Neutrophil (primary cell): ENCODE data around the gene PSMB4.

Source experiments
- H3K27ac ChIP-seq: fragments of 200-600 bp; sonication (generic); 2 replicates; pipeline ENCODE4 v1.5.1; 2016; ENCODE audit warnings: mild to moderate bottlenecking, moderate library complexity
- H3K27me3 ChIP-seq: fragments of 200-600 bp; sonication (generic); 2 replicates; pipeline ENCODE4 v1.6.0; 2016; ENCODE audit warnings: mild to moderate bottlenecking
- H3K36me3 ChIP-seq: fragments of 200-600 bp; sonication (generic); 2 replicates; pipeline ENCODE4 v1.5.1; 2017
- H3K4me1 ChIP-seq, 2 experiments: fragments of 200-600 bp in 1 of 2; sonication (generic) in 1 of 2; 1 replicate in 1 of 2; 2 replicates in 1 of 2; pipeline versions ENCODE4 v1.5.1 to v1.6.1; 2013 to 2016; ENCODE audit warnings: low read depth in 1 of 2, low read length in 1 of 2, mild to moderate bottlenecking in 1 of 2, moderate library complexity in 1 of 2; ENCODE audit not compliant: control insufficient read depth in 1 of 2, insufficient read depth in 1 of 2
- H3K4me3 ChIP-seq, 2 experiments: fragments of 200-600 bp in 1 of 2; sonication (generic) in 1 of 2; 1 replicate in 1 of 2; 2 replicates in 1 of 2; pipeline ENCODE4 v1.5.1; 2013 to 2016; ENCODE audit warnings: low read depth in 1 of 2, low read length in 1 of 2, mild to moderate bottlenecking in 1 of 2, moderate library complexity in 1 of 2
- H3K9me3 ChIP-seq: fragments of 200-600 bp; sonication (generic); 2 replicates; pipeline ENCODE4 v1.5.1; 2016
- CTCF ChIP-seq: fragments of 200-600 bp; sonication (generic); IDR thresholded peaks from 2 replicates; pipeline ENCODE4 v1.5.1; 2016; ENCODE audit warnings: antibody characterized with exemption

The PSMB4 gene

DNA sequence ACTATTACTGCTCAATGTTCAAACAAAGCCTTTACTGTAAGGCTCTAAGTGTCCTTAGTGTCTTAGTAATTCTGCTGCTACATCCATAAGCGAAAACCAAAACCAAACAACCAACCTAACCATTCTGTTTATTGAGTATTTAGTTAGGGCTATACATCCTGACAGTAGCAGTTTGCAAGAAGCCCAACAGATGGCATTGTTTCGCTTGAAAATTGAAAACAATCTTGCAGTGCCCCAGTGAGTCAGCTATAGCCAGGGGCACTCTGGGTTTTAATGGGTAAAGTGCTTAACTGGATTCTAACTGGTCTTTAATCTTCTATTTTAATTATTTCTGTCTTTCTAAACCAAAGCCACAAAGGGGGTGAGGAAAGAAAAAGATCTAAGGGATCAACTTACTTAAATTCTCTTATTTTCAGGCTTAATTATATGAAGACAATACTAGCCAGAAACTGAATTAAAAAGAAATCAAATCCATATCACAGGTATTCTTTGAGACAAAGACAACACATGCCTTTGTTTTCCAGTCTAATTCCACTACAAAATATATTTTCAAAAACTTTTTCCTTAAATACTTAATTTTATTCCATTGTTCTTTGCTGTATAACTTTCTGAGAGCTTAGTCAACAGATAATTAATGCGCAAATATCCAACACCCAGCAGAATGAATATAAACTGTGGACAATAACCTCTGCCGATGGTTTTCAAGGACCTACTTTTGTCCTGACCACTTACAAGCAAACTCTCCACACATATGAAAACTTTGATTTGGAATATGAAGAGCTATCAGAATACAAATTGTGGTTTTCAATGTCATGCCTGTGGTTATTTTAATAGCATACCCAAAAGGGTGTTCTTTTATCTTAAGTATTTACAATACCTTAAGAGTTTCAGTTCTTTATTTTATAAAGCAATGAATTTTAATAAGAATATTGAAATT lies 44.7 kb downstream of the PSMB4 start:
- Histone ChIP-seq H3K4me3 (no peak overlapping the region), H3K4me1 (no peaks in the 10 kb centered on the region)
- TF ChIP-seq CTCF, result peak; percentile 62

DNA sequence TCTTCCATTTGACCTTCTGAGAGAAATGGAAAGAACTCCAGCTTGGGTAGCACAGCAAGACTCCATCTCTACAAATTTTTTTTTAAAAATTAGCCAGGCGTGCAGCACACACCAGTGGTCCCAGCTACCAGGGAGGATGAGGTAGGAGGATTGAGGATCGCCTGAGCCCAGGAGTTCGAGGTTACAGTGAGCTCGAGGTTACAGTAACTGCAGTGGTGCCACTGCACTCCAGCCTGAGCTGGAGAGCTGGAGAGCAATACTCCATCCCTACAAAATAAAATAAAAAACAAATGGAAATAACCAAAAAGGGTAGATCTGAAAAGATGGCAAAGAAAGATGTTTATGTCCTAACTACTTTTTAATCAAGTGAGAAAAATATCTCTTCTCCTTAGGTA lies 45.4 kb downstream of the PSMB4 start:
- peaks cover 23% of the 10 kb centered on the region for H3K36me3 ChIP-seq
- H3K27ac ChIP-seq, result no peak overlapping the region
- TF ChIP-seq CTCF, result no peak

More for the DNA sequence above, 44.7 kb downstream of the PSMB4 start:
- no peaks in the 10 kb centered on the region for H3K27me3 ChIP-seq
- H3K27ac ChIP-seq, result peak overlapping the region; percentile 8
- H3K9me3 ChIP-seq, result no peaks in the 10 kb centered on the region
- H3K36me3 ChIP-seq, result peaks cover 30% of the 10 kb centered on the region

GRCh38 chr1:151447696-151448095 lies 48.3 kb downstream of the PSMB4 start:
- Histone ChIP-seq H3K27ac (no peak overlapping the region), H3K9me3 (no peaks in the 10 kb centered on the region), H3K36me3 (no peaks in the 10 kb centered on the region), H3K4me3 (no peak overlapping the region), H3K4me1 (no peaks in the 10 kb centered on the region), H3K27me3 (no peaks in the 10 kb centered on the region)
- no peak for TF ChIP-seq CTCF

More for the DNA sequence above, 45.4 kb downstream of the PSMB4 start:
- Histone ChIP-seq H3K27me3 (no peaks in the 10 kb centered on the region), H3K4me1 (no peaks in the 10 kb centered on the region), H3K9me3 (no peaks in the 10 kb centered on the region), H3K4me3 (no peak overlapping the region)
